PC-3 (cell line): Measurements from ENCODE around the gene LATS1. TPM values are rescaled to one million over a fixed set of nuclear protein-coding genes. Genes with fewer than 3 reads are reported as not detected.
A peak's percentile ranks its signal among the peaks of the same experiment; 100 is the strongest.

Experiments
- ATAC-seq: fragments of 200-7000 bp; cut with Tn5 transposase; 2 replicates; pipeline ENCODE4 v1.9.1; 2020; ENCODE audit warnings: mild to moderate bottlenecking, moderate library complexity
- BruUV-seq: library from RNA; stranded (reverse); fragments of 400-500 nt; replicated peaks from 2 replicates; lab custom pipeline; 2021; lab: Mats Ljungman, UMichigan
- CTCF ChIA-PET: fragments of 300-600 bp; sonication (Branson Sonifier 250); formaldehyde crosslinking; loops from one replicate; lab custom pipeline; 2022; ENCODE audit warnings: antibody characterized with exemption; lab: Charles Lee
- POLR2A ChIA-PET: fragments of 300-600 bp; sonication (Branson Sonifier 250); formaldehyde crosslinking; loops from one replicate; lab custom pipeline; 2022; ENCODE audit warnings: antibody characterized with exemption; ENCODE audit not compliant: unreplicated experiment; lab: Charles Lee
- DNase-seq: peaks from one replicate; pipeline ENCODE4 v3.0.0-alpha.2; 2015
- H2AFZ ChIP-seq: fragments of 300-600 bp; sonication (generic); 2 replicates; pipeline ENCODE4 v1.6.0; 2016; ENCODE audit warnings: antibody characterized with exemption, low read length
- H3F3A ChIP-seq: fragments of 300-600 bp; sonication (generic); one replicate; pipeline ENCODE4 v1.6.0; 2017; ENCODE audit warnings: antibody characterized with exemption, low read length, control low read depth, mild to moderate bottlenecking; ENCODE audit not compliant: unreplicated experiment
- H3K27ac ChIP-seq: fragments of 300-600 bp; sonication (generic); 2 replicates; pipeline ENCODE4 v1.5.1; 2016; ENCODE audit warnings: mild to moderate bottlenecking, low read length
- H3K27me3 ChIP-seq: fragments of 300-600 bp; sonication (generic); 2 replicates; pipeline ENCODE4 v1.6.1; 2016; ENCODE audit warnings: low read length, mixed read lengths
- H3K36me3 ChIP-seq: fragments of 300-600 bp; sonication (generic); 2 replicates; pipeline ENCODE4 v1.6.1; 2016; ENCODE audit warnings: low read depth, mixed run types, low read length, mixed read lengths
- H3K4me1 ChIP-seq: fragments of 300-600 bp; sonication (generic); 2 replicates; pipeline ENCODE4 v1.5.1; 2016; ENCODE audit warnings: low read length; ENCODE audit not compliant: insufficient read depth
- H3K4me2 ChIP-seq: fragments of 300-600 bp; sonication (generic); 2 replicates; pipeline ENCODE4 v1.6.0; 2016; ENCODE audit warnings: low read length
- H3K4me3 ChIP-seq: fragments of 300-600 bp; sonication (generic); 2 replicates; pipeline ENCODE4 v1.5.1; 2016; ENCODE audit warnings: mild to moderate bottlenecking, low read length, mixed read lengths
- H3K79me2 ChIP-seq: fragments of 300-600 bp; sonication (generic); 2 replicates; pipeline ENCODE4 v1.6.1; 2017; ENCODE audit warnings: low read length, mixed read lengths
- H3K9ac ChIP-seq: fragments of 300-600 bp; sonication (generic); 2 replicates; pipeline ENCODE4 v1.6.0; 2016; ENCODE audit warnings: mild to moderate bottlenecking, low read length
- H3K9me2 ChIP-seq: fragments of 300-600 bp; sonication (generic); replicated peaks from 2 replicates; pipeline ENCODE4 v1.6.1; 2016; ENCODE audit warnings: mixed run types, low read length, mixed read lengths
- H3K9me3 ChIP-seq: fragments of 300-600 bp; sonication (generic); 2 replicates; pipeline ENCODE4 v1.6.1; 2016; ENCODE audit warnings: low read length, mixed read lengths
- H4K20me1 ChIP-seq: fragments of 300-600 bp; sonication (generic); 2 replicates; pipeline ENCODE4 v1.6.1; 2016; ENCODE audit warnings: low read length, mixed read lengths
- EZH2 ChIP-seq: fragments of 300-600 bp; sonication (generic); IDR thresholded peaks from one replicate; pipeline ENCODE4 v1.6.1; 2017; ENCODE audit warnings: antibody characterized with exemption, mild to moderate bottlenecking, low read length; ENCODE audit not compliant: unreplicated experiment
- EZH2phosphoT487 ChIP-seq: fragments of 300-600 bp; sonication (generic); IDR thresholded peaks from 2 replicates; pipeline ENCODE4 v1.6.1; 2018; ENCODE audit warnings: mild to moderate bottlenecking, antibody characterized with exemption, low read length, borderline replicate concordance
- intact Hi-C: fragments of 100-400 bp; cut with micrococcal nuclease; formaldehyde crosslinking; loops from 2 replicates; pipeline ENCODE4 v1.9.0; 2023
- total RNA-seq: library from RNA; depleted of rRNA; stranded (reverse); fragments of >200 nt; gene quantifications from 2 replicates; pipeline ENCODE4 v1.2.3, GENCODE V29; 2014
- TF ChIP-seq, protein P1 (sequence below): fragments of 300-600 bp; sonication (generic); conservative IDR thresholded peaks from 2 replicates; pipeline ENCODE4 v1.5.1; 2017; ENCODE audit warnings: antibody characterized with exemption, low read depth, mild to moderate bottlenecking, low read length

Gene LATS1
- total RNA-seq, 1 experiment from 2014 or later, result 9.7 TPM

DNA sequence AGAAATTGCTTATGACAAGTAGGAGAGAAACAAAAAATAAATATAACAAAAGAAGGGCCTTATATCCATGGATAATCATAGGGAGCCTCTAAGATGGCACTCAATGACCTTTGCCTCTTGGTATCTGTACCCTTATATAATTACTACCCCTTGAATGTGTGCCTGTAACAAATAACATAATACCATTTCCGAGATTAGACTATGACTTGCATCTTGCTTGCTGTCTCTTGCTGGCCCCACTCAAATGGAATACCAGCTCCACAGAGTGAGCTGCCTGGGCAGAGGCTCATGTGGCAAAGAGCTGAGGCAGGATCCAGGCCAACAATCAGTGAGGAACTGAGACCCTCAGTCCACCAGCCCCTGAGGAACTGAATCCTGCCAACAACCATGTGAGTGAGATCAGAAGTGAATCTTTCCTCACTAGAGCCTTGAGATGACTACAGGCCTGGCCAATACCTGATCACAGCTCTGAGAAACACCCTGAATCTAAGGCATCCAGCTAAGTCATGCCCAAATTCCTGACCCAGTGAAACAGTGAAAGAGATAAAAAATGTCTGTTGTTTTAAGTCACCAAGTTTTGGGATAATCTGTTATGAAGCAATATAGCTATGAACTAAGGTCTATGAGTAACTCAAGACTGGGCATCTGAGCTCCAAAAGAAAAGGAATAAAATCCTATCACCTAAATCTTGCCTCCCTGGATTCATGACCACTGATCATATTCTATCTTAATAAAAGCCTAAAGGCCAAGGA lies 74.9 kb downstream of the LATS1 start:
- Histone ChIP-seq H3K27ac (no peak overlapping the region), H3K4me1 (peaks cover 11% of the 10 kb centered on the region), H4K20me1 (no peaks in the 10 kb centered on the region), H3K4me2 (no peak overlapping the region), H3K9me2 (no peaks in the 10 kb centered on the region), H3K27me3 (no peaks in the 10 kb centered on the region), H3K36me3 (no peaks in the 10 kb centered on the region), H3K9ac (no peak overlapping the region), H3K79me2 (peaks cover 61% of the 10 kb centered on the region), H3K9me3 (no peaks in the 10 kb centered on the region), H3F3A (no peaks in the 10 kb centered on the region), H2AFZ (no peak overlapping the region), H3K4me3 (no peak overlapping the region)
- BruUV-seq, result no TSS peak
- TF ChIP-seq, protein P1, sequence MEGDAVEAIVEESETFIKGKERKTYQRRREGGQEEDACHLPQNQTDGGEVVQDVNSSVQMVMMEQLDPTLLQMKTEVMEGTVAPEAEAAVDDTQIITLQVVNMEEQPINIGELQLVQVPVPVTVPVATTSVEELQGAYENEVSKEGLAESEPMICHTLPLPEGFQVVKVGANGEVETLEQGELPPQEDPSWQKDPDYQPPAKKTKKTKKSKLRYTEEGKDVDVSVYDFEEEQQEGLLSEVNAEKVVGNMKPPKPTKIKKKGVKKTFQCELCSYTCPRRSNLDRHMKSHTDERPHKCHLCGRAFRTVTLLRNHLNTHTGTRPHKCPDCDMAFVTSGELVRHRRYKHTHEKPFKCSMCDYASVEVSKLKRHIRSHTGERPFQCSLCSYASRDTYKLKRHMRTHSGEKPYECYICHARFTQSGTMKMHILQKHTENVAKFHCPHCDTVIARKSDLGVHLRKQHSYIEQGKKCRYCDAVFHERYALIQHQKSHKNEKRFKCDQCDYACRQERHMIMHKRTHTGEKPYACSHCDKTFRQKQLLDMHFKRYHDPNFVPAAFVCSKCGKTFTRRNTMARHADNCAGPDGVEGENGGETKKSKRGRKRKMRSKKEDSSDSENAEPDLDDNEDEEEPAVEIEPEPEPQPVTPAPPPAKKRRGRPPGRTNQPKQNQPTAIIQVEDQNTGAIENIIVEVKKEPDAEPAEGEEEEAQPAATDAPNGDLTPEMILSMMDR, result no peak
- TF ChIP-seq EZH2 (no peak), EZH2phosphoT487 (no peak)
- ATAC-seq, result no peak
- ChIA-PET CTCF (no interaction called here), POLR2A (no interaction called here)
- intact Hi-C loops, result no loop called here
- no peak for DNase-seq

DNA sequence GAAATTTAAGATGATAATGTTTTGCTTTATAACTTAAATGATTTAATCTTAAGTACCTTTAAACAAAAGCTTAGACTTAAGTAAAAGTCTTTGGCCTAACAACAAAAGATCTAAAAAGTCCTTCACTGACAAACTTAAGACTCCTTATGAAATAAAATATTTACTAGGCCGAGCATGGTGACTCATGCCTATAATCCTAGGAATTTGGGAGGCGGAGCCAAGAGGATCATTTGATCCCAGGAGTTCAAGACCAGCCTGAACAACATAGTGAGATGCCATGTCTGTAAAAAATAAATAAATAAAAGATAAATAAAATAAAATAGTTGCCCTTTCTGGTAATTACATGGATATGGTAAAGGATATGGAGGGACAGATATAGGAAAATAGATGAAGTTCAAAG lies 81.8 kb downstream of the LATS1 start:
- Histone ChIP-seq H3K9ac (no peak overlapping the region), H3K79me2 (no peaks in the 10 kb centered on the region), H3K27ac (no peak overlapping the region), H3K4me3 (no peak overlapping the region), H3K36me3 (no peaks in the 10 kb centered on the region), H4K20me1 (no peaks in the 10 kb centered on the region), H3K4me2 (no peak overlapping the region), H3K27me3 (no peaks in the 10 kb centered on the region), H3K4me1 (no peaks in the 10 kb centered on the region), H3K9me3 (no peaks in the 10 kb centered on the region), H2AFZ (no peak overlapping the region), H3F3A (no peaks in the 10 kb centered on the region), H3K9me2 (no peaks in the 10 kb centered on the region)
- intact Hi-C loops, result no loop called here
- ATAC-seq (peak; percentile 54), DNase-seq (peak; percentile 69)
- CTCF ChIA-PET, result no interaction called here
- POLR2A ChIA-PET, result no interaction called here
- BruUV-seq, result no TSS peak
- no peak for TF ChIP-seq EZH2phosphoT487
- no peak for TF ChIP-seq EZH2
- TF ChIP-seq, protein P1, result no peak

DNA sequence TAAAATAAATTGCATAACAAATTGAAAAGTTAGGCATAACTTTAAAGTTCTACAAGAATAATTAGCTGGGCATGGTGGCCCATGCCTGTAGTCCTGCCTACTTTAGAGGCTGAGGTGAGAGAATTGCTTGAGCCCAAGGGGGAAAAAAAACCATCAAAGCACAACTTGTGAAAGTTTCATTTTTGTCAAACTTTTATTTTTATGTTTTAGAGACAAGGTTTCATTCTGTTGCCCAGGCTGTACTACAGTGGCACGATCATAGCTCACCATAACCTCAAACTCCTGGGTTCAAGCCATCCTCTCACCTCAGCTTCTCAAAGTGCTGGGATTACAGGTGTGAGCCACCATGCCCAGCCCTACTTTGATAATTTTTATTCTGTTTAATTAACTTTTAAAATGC lies 83.6 kb downstream of the LATS1 start:
- Histone ChIP-seq H3F3A (no peaks in the 10 kb centered on the region), H3K27ac (no peak overlapping the region), H3K9me2 (no peaks in the 10 kb centered on the region), H3K4me2 (no peak overlapping the region), H3K9me3 (no peaks in the 10 kb centered on the region), H3K36me3 (no peaks in the 10 kb centered on the region), H3K27me3 (no peaks in the 10 kb centered on the region), H2AFZ (no peak overlapping the region), H3K79me2 (no peaks in the 10 kb centered on the region), H3K9ac (no peak overlapping the region), H3K4me3 (no peak overlapping the region), H3K4me1 (no peaks in the 10 kb centered on the region), H4K20me1 (no peaks in the 10 kb centered on the region)
- no peak for ATAC-seq
- POLR2A ChIA-PET, result no interaction called here
- CTCF ChIA-PET, result no interaction called here
- intact Hi-C loops, result no loop called here
- TF ChIP-seq EZH2, result no peak
- TF ChIP-seq EZH2phosphoT487, result no peak
- TF ChIP-seq, protein P1, result no peak
- DNase-seq, result no peak
- BruUV-seq, result no TSS peak
